Endothelial cell of umbilical vein (primary cell): ENCODE data around the gene TCIRG1. TPM values are rescaled to one million over a fixed set of nuclear protein-coding genes. Genes with fewer than 3 reads are reported as not detected.

ENCODE experiments used
- BruUV-seq: library from RNA; stranded (reverse); fragments of 400-500 nt; replicated peaks from 2 replicates; lab custom pipeline; 2021; lab: Mats Ljungman, UMichigan
- CTCF ChIA-PET: fragments of 300-600, 350-600 bp; sonication (Branson Sonifier 250); formaldehyde crosslinking; loops from one replicate; lab custom pipeline; 2021; ENCODE audit warnings: antibody characterized with exemption, inconsistent platforms; lab: Charles Lee
- POLR2A ChIA-PET: fragments of 300-600, 350-600 bp; sonication (Branson Sonifier 250); formaldehyde crosslinking; loops from one replicate; lab custom pipeline; 2021; ENCODE audit warnings: antibody characterized with exemption, inconsistent platforms; lab: Charles Lee
- DNase-seq: peaks from one replicate; pipeline ENCODE4 v3.0.0-alpha.2; 2011; ENCODE audit warnings: low read depth, low spot score
- FAIRE-seq: peaks from 2 replicates; lab custom pipeline; 2011; peaks lifted over from hg19 to GRCh38; lab: Jason Lieb, UNC
- H2AFZ ChIP-seq: 2 replicates; pipeline ENCODE4 v1.6.0; 2012; ENCODE audit warnings: low read depth, low read length, control low read depth, inconsistent platforms
- H3K27ac ChIP-seq: 2 replicates; pipeline ENCODE4 v1.5.1; 2011; ENCODE audit warnings: low read depth, mild to moderate bottlenecking, control low read depth, low read length, moderate library complexity; ENCODE audit not compliant: insufficient read depth
- H3K27me3 ChIP-seq, 2 experiments: 2 replicates each; pipeline versions ENCODE4 v1.6.0 to v1.6.1; 2011; ENCODE audit warnings: low read length in 2 of 2, mixed read lengths in 1 of 2; ENCODE audit not compliant: control insufficient read depth in 2 of 2, insufficient read depth in 2 of 2
- H3K36me3 ChIP-seq, 2 experiments: 2 replicates in 1 of 2; 3 replicates in 1 of 2; pipeline ENCODE4 v1.5.1; 2011; ENCODE audit warnings: low read length in 2 of 2, mild to moderate bottlenecking in 1 of 2, moderate library complexity in 1 of 2; ENCODE audit not compliant: control insufficient read depth in 2 of 2, insufficient read depth in 2 of 2; ENCODE audit errors: extremely low read depth in 1 of 2
- H3K4me1 ChIP-seq: 3 replicates; pipeline ENCODE4 v1.5.1; 2011; ENCODE audit warnings: mild to moderate bottlenecking, low read length; ENCODE audit not compliant: control insufficient read depth, insufficient read depth; ENCODE audit errors: extremely low read depth
- H3K4me2 ChIP-seq: 2 replicates; pipeline ENCODE4 v1.6.1; 2011; ENCODE audit warnings: low read length, control low read depth, mixed read lengths; ENCODE audit not compliant: insufficient read depth
- H3K4me3 ChIP-seq, 3 experiments: fragments of 200-600 bp in 1 of 3; sonication (generic), shearing (Covaris generic) in 1 of 3; replicated peaks in 1 of 3; 2 replicates each; pipeline ENCODE4 v1.5.1; 2011 to 2016; ENCODE audit warnings: control low read depth in 3 of 3, low read length in 3 of 3, mild to moderate bottlenecking in 2 of 3, inconsistent platforms in 1 of 3, low read depth in 1 of 3, moderate library complexity in 1 of 3; ENCODE audit not compliant: insufficient read depth in 1 of 3
- H3K79me2 ChIP-seq: 2 replicates; pipeline ENCODE4 v1.6.0; 2012; ENCODE audit warnings: low read length, inconsistent platforms; ENCODE audit not compliant: control insufficient read depth, insufficient read depth
- H3K9ac ChIP-seq: replicated peaks from 2 replicates; pipeline ENCODE3; 2011; ENCODE audit warnings: low read length, control low read depth; ENCODE audit not compliant: insufficient read depth; ENCODE audit errors: extremely low read depth
- H3K9me1 ChIP-seq: replicated peaks from 3 replicates; pipeline ENCODE4 v1.6.0; 2011; ENCODE audit warnings: mild to moderate bottlenecking, low read length; ENCODE audit not compliant: control insufficient read depth, insufficient read depth; ENCODE audit errors: extremely low read depth
- H3K9me3 ChIP-seq: replicated peaks from 2 replicates; pipeline ENCODE4 v1.5.1; 2012; ENCODE audit warnings: low read length, inconsistent platforms; ENCODE audit not compliant: control insufficient read depth, insufficient read depth
- H4K20me1 ChIP-seq: replicated peaks from 2 replicates; pipeline ENCODE3; 2011; ENCODE audit warnings: mild to moderate bottlenecking, low read length; ENCODE audit not compliant: control insufficient read depth, insufficient read depth; ENCODE audit errors: extremely low read depth
- CTCF ChIP-seq, 2 donors: IDR thresholded peaks; 1 replicate in 1 of 2; 2 replicates in 1 of 2; pipeline ENCODE4 v1.5.1; 2011; ENCODE audit warnings: low read length in 2 of 2, mild to moderate bottlenecking in 2 of 2, moderate library complexity in 2 of 2, control low read depth in 1 of 2, inconsistent platforms in 1 of 2, low read depth in 1 of 2; ENCODE audit not compliant: insufficient read depth in 1 of 2; ENCODE audit errors: extremely low read depth in 1 of 2
- EZH2 ChIP-seq: IDR thresholded peaks from 2 replicates; pipeline ENCODE4 v1.6.1; 2012; ENCODE audit warnings: borderline replicate concordance, low read depth, mild to moderate bottlenecking, moderate library complexity, low read length, inconsistent platforms; ENCODE audit not compliant: severe bottlenecking
- FOS ChIP-seq: IDR thresholded peaks from 2 replicates; pipeline ENCODE4 v1.6.1; 2011; ENCODE audit warnings: mild to moderate bottlenecking, low read length, moderate library complexity, borderline replicate concordance; ENCODE audit not compliant: insufficient read depth
- GATA2 ChIP-seq: IDR thresholded peaks from 2 replicates; pipeline ENCODE4 v1.7.0; 2011; ENCODE audit warnings: low read depth, mild to moderate bottlenecking, moderate library complexity, mixed read lengths, low read length; ENCODE audit not compliant: insufficient read length, insufficient read depth
- JUN ChIP-seq: IDR thresholded peaks from 2 replicates; pipeline ENCODE4 v1.6.1; 2011; ENCODE audit warnings: borderline replicate concordance, low read depth; ENCODE audit not compliant: insufficient read length, insufficient read depth
- MAX ChIP-seq: IDR thresholded peaks from 2 replicates; pipeline ENCODE4 v1.6.1; 2011; ENCODE audit not compliant: insufficient read depth, insufficient read length
- MYC ChIP-seq: IDR thresholded peaks from one replicate; pipeline ENCODE4 v1.6.1; 2011; ENCODE audit warnings: mild to moderate bottlenecking, low read depth, low read length
- POLR2A ChIP-seq: IDR thresholded peaks from 2 replicates; pipeline ENCODE4 v1.6.1; 2012; ENCODE audit warnings: low read depth, mild to moderate bottlenecking, control low read depth, low read length
- POLR2AphosphoS5 ChIP-seq: IDR thresholded peaks from 2 replicates; pipeline ENCODE4 v1.6.1; 2012; ENCODE audit warnings: low read depth, mild to moderate bottlenecking, control low read depth, low read length, moderate library complexity; ENCODE audit not compliant: insufficient read depth
- dilution Hi-C: fragments of 300-500 bp; cut with MboI; formaldehyde crosslinking; loops from one replicate; pipeline ENCODE4 v1.15.0; 2019; ENCODE audit warnings: low sequenced_read_pairs; ENCODE audit not compliant: extremely low pct_ligation_motif_present
- intact Hi-C: fragments of 100-400 bp; cut with micrococcal nuclease; formaldehyde crosslinking; loops from one replicate; pipeline ENCODE4 v1.10.0; 2022
- polyA plus RNA-seq, 4 experiments: library from polyadenylated mRNA; depleted of rRNA in 3 of 4; stranded (reverse) in 3 of 4; unstranded in 1 of 4; fragments of >200 nt; gene quantifications; 2 replicates each; pipeline versions ENCODE4 v1.2.1 to v1.2.3, GENCODE V29; 2011 to 2012; ENCODE audit warnings: missing spikeins in 1 of 4
- total RNA-seq: library from RNA; stranded (reverse); gene quantifications from 2 replicates; pipeline ENCODE4 v1.2.3, GENCODE V29; 2021

The TCIRG1 gene
- total and polyA plus RNA-seq, 2 donors (not counting 3 experiments of a cell fraction or from before 2014, with no cell fraction given), result 134 to 183 TPM

DNA sequence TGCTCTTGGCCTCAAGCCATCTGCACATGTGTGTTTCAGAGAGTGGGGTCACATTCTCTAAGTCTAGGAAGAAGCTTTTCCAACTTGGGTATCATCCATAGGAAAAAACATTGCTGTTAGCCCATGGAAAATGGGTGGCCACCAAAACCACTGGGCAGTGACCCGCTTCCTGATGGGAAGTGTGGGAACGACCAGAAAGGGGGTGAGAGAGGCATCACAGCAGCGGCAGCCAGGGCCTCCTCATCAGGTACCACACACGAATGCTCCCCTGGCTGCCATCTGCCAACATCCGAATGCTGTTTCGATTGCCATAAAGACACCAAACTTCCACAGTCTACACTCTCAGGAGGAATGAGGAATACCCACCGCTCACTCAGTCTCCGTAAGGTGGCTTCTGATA, 42.0 kb downstream of the TCIRG1 start:
- Histone ChIP-seq H3K4me2 (no peak overlapping the region), H3K79me2 (no peaks in the 10 kb centered on the region), H3K36me3 (peaks cover 0 to 9% of the 10 kb centered on the region in 2 experiments), H3K4me3 (no peak overlapping the region), H3K4me1 (no peaks in the 10 kb centered on the region), H3K27ac (no peak overlapping the region), H2AFZ (no peak overlapping the region), H4K20me1 (no peaks in the 10 kb centered on the region), H3K9me1 (no peaks in the 10 kb centered on the region), H3K27me3 (no peaks in the 10 kb centered on the region), H3K9me3 (no peaks in the 10 kb centered on the region), H3K9ac (no peak overlapping the region)
- no peak for FAIRE-seq
- no peak for DNase-seq
- CTCF ChIA-PET, result interaction anchor here (1.1 kb wide), 1 partner anchor 57 kb away, joined by 4 read pairs; no protein-coding TSS in a partner anchor
- dilution Hi-C loops, result no loop called here
- POLR2A ChIA-PET, result no interaction called here
- no TSS peak for BruUV-seq
- TF ChIP-seq MAX (no peak), POLR2AphosphoS5 (no peak), EZH2 (no peak), JUN (no peak), MYC (no peak), POLR2A (no peak), CTCF (IDR thresholded peaks at IDR 0.05; ENCODE audit: extremely low read depth in 1 of 2, insufficient read depth in 1 of 2, low read depth in 1 of 2, low read length in 2 of 2) (no peak), FOS (no peak), GATA2 (no peak)
- intact Hi-C loops, result no loop called here
